Hepatocyte (in vitro differentiated cells): ENCODE data around the gene UNC5CL.

Source experiments
- EZH2 ChIP-seq: fragments of 200-600 bp; sonication (generic); IDR thresholded peaks from 2 replicates; pipeline ENCODE4 v1.6.1; 2016; ENCODE audit warnings: antibody characterized with exemption, mild to moderate bottlenecking, borderline replicate concordance
- EZH2phosphoT487 ChIP-seq: fragments of 200-600 bp; sonication (generic); IDR thresholded peaks from one replicate; pipeline ENCODE4 v1.6.1; 2018; ENCODE audit warnings: antibody characterized with exemption, mild to moderate bottlenecking, low read depth, moderate library complexity; ENCODE audit not compliant: unreplicated experiment, severe bottlenecking
- TF ChIP-seq, protein P1 (sequence below): fragments of 200-600 bp; sonication (generic); IDR thresholded peaks from 2 replicates; pipeline ENCODE4 v1.5.1; 2016; ENCODE audit warnings: antibody characterized with exemption, mild to moderate bottlenecking; ENCODE audit not compliant: poor library complexity

DNA sequence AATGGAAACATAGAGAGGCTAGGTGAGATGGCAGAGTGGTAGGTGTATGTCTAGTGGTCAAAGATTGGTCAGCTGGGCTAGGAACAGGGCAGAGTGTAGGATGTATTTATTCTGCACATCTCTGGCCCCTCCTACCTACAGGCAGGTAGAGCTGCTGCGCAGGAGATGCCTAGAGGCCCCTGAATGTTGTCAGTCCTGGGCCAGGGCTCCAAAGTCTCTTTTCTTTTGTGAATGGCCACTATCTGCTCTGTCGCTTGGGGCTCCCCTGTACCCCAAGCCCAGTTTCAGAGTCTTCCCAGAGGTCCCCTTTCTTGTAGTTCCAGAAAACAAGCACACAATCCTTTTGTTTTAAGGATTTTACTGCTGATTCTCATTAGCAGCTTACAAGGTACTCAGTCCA, 8.3 kb upstream of the UNC5CL start:
- TF ChIP-seq, protein P1, sequence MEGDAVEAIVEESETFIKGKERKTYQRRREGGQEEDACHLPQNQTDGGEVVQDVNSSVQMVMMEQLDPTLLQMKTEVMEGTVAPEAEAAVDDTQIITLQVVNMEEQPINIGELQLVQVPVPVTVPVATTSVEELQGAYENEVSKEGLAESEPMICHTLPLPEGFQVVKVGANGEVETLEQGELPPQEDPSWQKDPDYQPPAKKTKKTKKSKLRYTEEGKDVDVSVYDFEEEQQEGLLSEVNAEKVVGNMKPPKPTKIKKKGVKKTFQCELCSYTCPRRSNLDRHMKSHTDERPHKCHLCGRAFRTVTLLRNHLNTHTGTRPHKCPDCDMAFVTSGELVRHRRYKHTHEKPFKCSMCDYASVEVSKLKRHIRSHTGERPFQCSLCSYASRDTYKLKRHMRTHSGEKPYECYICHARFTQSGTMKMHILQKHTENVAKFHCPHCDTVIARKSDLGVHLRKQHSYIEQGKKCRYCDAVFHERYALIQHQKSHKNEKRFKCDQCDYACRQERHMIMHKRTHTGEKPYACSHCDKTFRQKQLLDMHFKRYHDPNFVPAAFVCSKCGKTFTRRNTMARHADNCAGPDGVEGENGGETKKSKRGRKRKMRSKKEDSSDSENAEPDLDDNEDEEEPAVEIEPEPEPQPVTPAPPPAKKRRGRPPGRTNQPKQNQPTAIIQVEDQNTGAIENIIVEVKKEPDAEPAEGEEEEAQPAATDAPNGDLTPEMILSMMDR, result no peak
- no peak for TF ChIP-seq EZH2
- TF ChIP-seq EZH2phosphoT487, result no peak
